K562 (cell line): Measurements from ENCODE around the gene CISD3. TPM values are rescaled to one million over a fixed set of nuclear protein-coding genes. Genes with fewer than 3 reads are reported as not detected.

ENCODE experiments used
- CREB1 ChIP-seq, 2 experiments: sonication (generic) in 1 of 2; formaldehyde crosslinking in 1 of 2; IDR thresholded peaks; 2 replicates each; pipeline versions ENCODE4 v1.6.1 to v1.8.0; 2012 to 2022; ENCODE audit warnings: inconsistent platforms in 1 of 2, mild to moderate bottlenecking in 1 of 2, missing genetic modification reagents in 1 of 2, moderate library complexity in 1 of 2
- ETV6 ChIP-seq, 3 experiments: fragments of 150-350 bp in 1 of 3; sonication (generic) in 1 of 3; formaldehyde crosslinking in 1 of 3; IDR thresholded peaks; 2 replicates each; pipeline versions ENCODE4 v1.6.1 to v1.8.0; 2014 to 2022; ENCODE audit warnings: borderline replicate concordance in 2 of 3, low read depth in 2 of 3, antibody characterized with exemption in 1 of 3, low read length in 1 of 3, mild to moderate bottlenecking in 1 of 3, missing genetic modification reagents in 1 of 3
- GTF2F1 ChIP-seq: IDR thresholded peaks from 2 replicates; pipeline ENCODE4 v1.6.1; 2011; ENCODE audit warnings: low read depth, low read length, improper control_type of control experiment
- HDAC1 ChIP-seq, 2 experiments: fragments of 450-650 bp; IDR thresholded peaks; 2 replicates each; pipeline ENCODE4 v1.6.1; 2016 to 2017; ENCODE audit warnings: inconsistent platforms in 1 of 2, mild to moderate bottlenecking in 1 of 2, moderate library complexity in 1 of 2
- KDM5B ChIP-seq: fragments of 200-600 bp; sonication (generic); IDR thresholded peaks from 2 replicates; pipeline ENCODE4 v1.6.1; 2012; ENCODE audit warnings: low read depth, mild to moderate bottlenecking, moderate library complexity, low read length, control low read depth, inconsistent platforms; ENCODE audit not compliant: insufficient replicate concordance
- PRPF4 ChIP-seq: fragments of 200-400 bp; formaldehyde crosslinking; IDR thresholded peaks from one replicate; pipeline ENCODE4 v1.6.1; 2017; ENCODE audit warnings: low read length, low read depth, mild to moderate bottlenecking; ENCODE audit not compliant: insufficient read depth, poor library complexity, severe bottlenecking
- PTRF ChIP-seq: fragments of 450-650 bp; IDR thresholded peaks from 2 replicates; pipeline ENCODE4 v1.6.1; 2016; ENCODE audit warnings: mild to moderate bottlenecking, missing genetic modification characterization, missing compliant biosample characterization
- ZNF184 ChIP-seq: sonication (generic); formaldehyde crosslinking; IDR thresholded peaks from 2 replicates; pipeline ENCODE4 v1.5.0; 2020; ENCODE audit warnings: missing genetic modification reagents
- ZNF316 ChIP-seq: fragments of 450-650 bp; IDR thresholded peaks from 2 replicates; pipeline ENCODE4 v1.6.1; 2016
- ZNF408 ChIP-seq: fragments of 250-450 bp; sonication (Bioruptor Pico); IDR thresholded peaks from 2 replicates; pipeline ENCODE4 v1.4.0; 2020; ENCODE audit warnings: low read depth, mild to moderate bottlenecking, moderate library complexity
- ZNF644 ChIP-seq: fragments of 200-800 bp; sonication (Bioruptor generic); IDR thresholded peaks from 2 replicates; pipeline ENCODE4 v1.6.1; 2016; ENCODE audit warnings: low read depth, missing genetic modification characterization, missing compliant biosample characterization
- polyA plus RNA-seq, 8 experiments: library from polyadenylated mRNA; depleted of rRNA in 4 of 8; stranded (reverse) in 5 of 8; unstranded in 3 of 8; fragments of >200 nt; fragmentation: Nextera tagmentation in 2 of 8; fragmentation: Illumina TruSeq in 1 of 8; extraction: Ambion mirVana in 2 of 8; extraction: Trizol in 1 of 8; gene quantifications; 2 replicates each; pipeline versions ENCODE4 v1.2.1 to v1.2.3, GENCODE V29; 2011 to 2014; ENCODE audit warnings: inconsistent platforms in 1 of 8, missing spikeins in 1 of 8
- total RNA-seq, 7 experiments: library from RNA; depleted of rRNA in 6 of 7; stranded (reverse); fragments of >200 nt in 6 of 7; fragmentation: Illumina TruSeq in 2 of 7; extraction: Trizol in 2 of 7; gene quantifications; 2 replicates each; pipeline versions ENCODE4 v1.2.1 to v1.2.3, GENCODE V29; 2011 to 2021; ENCODE audit warnings: low replicate concordance in 1 of 7
- TF ChIP-seq, protein P1 (sequence below): sonication (generic); formaldehyde crosslinking; IDR thresholded peaks from 2 replicates; pipeline ENCODE4 v1.8.1; 2023; ENCODE audit warnings: missing genetic modification reagents, mild to moderate bottlenecking, borderline replicate concordance
- TF ChIP-seq, protein P2 (sequence below), 2 experiments: fragments of 450-650 bp; IDR thresholded peaks; 2 replicates each; pipeline ENCODE4 v1.6.1; 2018; ENCODE audit warnings: mild to moderate bottlenecking in 2 of 2, low read depth in 1 of 2; ENCODE audit not compliant: partially characterized antibody in 2 of 2

The CISD3 gene
- total and polyA plus RNA-seq, 9 of the 15 experiments (the other 6 are each of a cell fraction or from before 2014, with no cell fraction given), result 5.0 to 60.7 (median 15.7) TPM

DNA sequence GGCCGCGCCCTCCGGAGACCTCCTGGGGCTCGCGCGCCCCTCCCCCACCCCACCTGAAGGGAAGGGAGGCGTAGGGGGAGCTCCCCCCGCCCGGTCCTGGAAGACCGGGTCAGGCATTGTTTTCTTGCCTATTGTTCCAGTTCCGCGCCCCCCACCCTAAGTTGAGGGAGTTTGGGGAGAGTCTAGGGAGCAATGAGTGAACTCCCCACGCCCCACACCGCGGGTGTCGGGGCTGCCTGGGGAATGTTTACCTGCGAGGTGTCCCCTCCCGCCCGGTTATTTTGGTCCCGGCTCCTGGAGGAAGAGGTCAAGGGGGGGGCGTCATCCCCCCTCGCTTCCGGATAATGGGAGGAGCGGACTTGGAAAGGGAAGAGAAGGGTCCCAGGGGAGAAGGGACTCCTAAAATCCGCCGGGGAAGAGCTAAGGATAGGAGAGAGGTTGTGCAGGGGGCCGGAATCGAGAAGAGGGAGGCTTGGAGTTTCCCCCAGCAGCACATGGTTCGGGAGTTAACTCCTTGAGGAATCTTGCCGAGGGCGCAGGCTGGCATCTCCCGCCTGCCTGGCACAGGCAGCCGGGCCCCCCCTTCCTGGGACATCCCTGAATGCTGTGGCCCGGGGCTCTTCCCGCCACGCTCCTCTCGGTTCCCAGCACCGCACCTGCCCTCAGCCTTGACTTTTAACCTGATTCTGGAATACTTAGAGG lies 24.2 kb upstream of the CISD3 start (continued):
- TF ChIP-seq KDM5B (no peak), ZNF408 (CRISPR knock-in tag) (no peak), ETV6 (IDR thresholded peaks at IDR 0.05; ENCODE audit: borderline replicate concordance in 1 of 2, low read depth in 2 of 2, low read length in 1 of 2) (no peak), ETV6 (CRISPR knock-in tag; IDR thresholded peaks at IDR 0.05; ENCODE audit: borderline replicate concordance) (no peak), PRPF4 (no peak), CREB1 (IDR thresholded peaks at IDR 0.05) (no peak), CREB1 (CRISPR knock-in tag; IDR thresholded peaks at IDR 0.05) (no peak), ZNF184 (no peak), ZNF316 (no peak), PTRF (tag) (no peak), ZNF644 (tag) (no peak), GTF2F1 (no peak), HDAC1 (IDR thresholded peaks at IDR 0.05) (0 out of 4 replicates have a peak, but pooled peaks of 1 of the 2 experiments have one; percentile 11)
- TF ChIP-seq, protein P1, sequence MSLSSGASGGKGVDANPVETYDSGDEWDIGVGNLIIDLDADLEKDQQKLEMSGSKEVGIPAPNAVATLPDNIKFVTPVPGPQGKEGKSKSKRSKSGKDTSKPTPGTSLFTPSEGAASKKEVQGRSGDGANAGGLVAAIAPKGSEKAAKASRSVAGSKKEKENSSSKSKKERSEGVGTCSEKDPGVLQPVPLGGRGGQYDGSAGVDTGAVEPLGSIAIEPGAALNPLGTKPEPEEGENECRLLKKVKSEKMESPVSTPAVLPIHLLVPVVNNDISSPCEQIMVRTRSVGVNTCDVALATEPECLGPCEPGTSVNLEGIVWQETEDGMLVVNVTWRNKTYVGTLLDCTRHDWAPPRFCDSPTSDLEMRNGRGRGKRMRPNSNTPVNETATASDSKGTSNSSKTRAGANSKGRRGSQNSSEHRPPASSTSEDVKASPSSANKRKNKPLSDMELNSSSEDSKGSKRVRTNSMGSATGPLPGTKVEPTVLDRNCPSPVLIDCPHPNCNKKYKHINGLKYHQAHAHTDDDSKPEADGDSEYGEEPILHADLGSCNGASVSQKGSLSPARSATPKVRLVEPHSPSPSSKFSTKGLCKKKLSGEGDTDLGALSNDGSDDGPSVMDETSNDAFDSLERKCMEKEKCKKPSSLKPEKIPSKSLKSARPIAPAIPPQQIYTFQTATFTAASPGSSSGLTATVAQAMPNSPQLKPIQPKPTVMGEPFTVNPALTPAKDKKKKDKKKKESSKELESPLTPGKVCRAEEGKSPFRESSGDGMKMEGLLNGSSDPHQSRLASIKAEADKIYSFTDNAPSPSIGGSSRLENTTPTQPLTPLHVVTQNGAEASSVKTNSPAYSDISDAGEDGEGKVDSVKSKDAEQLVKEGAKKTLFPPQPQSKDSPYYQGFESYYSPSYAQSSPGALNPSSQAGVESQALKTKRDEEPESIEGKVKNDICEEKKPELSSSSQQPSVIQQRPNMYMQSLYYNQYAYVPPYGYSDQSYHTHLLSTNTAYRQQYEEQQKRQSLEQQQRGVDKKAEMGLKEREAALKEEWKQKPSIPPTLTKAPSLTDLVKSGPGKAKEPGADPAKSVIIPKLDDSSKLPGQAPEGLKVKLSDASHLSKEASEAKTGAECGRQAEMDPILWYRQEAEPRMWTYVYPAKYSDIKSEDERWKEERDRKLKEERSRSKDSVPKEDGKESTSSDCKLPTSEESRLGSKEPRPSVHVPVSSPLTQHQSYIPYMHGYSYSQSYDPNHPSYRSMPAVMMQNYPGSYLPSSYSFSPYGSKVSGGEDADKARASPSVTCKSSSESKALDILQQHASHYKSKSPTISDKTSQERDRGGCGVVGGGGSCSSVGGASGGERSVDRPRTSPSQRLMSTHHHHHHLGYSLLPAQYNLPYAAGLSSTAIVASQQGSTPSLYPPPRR (CRISPR knock-in tag), result no peak
- TF ChIP-seq, protein P2, sequence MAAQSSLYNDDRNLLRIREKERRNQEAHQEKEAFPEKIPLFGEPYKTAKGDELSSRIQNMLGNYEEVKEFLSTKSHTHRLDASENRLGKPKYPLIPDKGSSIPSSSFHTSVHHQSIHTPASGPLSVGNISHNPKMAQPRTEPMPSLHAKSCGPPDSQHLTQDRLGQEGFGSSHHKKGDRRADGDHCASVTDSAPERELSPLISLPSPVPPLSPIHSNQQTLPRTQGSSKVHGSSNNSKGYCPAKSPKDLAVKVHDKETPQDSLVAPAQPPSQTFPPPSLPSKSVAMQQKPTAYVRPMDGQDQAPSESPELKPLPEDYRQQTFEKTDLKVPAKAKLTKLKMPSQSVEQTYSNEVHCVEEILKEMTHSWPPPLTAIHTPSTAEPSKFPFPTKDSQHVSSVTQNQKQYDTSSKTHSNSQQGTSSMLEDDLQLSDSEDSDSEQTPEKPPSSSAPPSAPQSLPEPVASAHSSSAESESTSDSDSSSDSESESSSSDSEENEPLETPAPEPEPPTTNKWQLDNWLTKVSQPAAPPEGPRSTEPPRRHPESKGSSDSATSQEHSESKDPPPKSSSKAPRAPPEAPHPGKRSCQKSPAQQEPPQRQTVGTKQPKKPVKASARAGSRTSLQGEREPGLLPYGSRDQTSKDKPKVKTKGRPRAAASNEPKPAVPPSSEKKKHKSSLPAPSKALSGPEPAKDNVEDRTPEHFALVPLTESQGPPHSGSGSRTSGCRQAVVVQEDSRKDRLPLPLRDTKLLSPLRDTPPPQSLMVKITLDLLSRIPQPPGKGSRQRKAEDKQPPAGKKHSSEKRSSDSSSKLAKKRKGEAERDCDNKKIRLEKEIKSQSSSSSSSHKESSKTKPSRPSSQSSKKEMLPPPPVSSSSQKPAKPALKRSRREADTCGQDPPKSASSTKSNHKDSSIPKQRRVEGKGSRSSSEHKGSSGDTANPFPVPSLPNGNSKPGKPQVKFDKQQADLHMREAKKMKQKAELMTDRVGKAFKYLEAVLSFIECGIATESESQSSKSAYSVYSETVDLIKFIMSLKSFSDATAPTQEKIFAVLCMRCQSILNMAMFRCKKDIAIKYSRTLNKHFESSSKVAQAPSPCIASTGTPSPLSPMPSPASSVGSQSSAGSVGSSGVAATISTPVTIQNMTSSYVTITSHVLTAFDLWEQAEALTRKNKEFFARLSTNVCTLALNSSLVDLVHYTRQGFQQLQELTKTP (IDR thresholded peaks at IDR 0.05; ENCODE audit: low read depth in 1 of 2, partially characterized antibody in 2 of 2), result peak in 1 of 2 experiments; percentile 46
